Measurements from ENCODE around the gene PTPRS. TPM values are rescaled to one million over a fixed set of nuclear protein-coding genes. Genes with fewer than 3 reads are reported as not detected.

The PTPRS gene
- total RNA-seq, 4 donors from 2014 or later: 52.8 to 304 (median 125) TPM

DNA sequence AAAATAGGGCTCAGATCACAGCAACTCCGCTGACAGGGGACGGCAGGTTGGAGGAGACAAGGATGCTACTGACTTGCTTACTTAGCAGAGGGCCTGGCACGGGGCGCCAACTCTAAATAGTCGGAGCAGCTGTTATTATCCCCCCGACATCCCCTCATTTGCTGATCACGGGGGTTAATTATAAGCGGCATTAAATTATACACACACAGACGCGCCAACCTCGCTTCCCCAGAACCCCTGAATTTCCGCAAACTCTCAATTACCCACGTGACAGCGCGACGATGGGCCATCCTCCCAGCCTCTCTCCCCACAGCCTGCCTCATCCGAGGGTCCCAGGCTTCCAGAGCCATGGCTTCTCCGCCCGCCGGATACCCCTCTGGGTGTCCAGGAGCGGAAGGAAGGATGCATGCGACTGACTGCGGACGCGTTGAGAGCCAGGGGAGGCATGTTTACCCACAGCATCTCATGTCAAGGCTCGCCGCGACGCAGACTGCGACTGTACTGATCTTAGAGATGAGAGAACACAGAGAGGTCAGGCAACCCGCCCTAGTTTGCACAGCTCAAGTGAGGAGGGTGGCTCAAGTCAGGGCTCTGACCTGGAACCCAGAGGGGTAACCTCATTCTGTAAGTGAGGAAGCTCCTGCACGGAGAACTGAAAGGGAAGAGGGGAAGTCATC lies 5.7 kb downstream of the PTPRS start:
- Histone ChIP-seq H3K27me3 (peaks cover 11 to 20% of the 10 kb centered on the region in 2 donors), H3K4me3 (no peak overlapping the region), H3K36me3 (no peaks in the 10 kb centered on the region), H3K4me1 (peaks cover 7% of the 10 kb centered on the region in 2 donors), H3K9me3 (no peaks in the 10 kb centered on the region), H3K27ac (no peak overlapping the region)
- no peak for DNase-seq
- intact Hi-C loops (cut with DNase I; ENCODE audit: low total_unique reads): no loop called here
- no peak for TF ChIP-seq POLR2A (IDR thresholded peaks at IDR 0.05)

- Histone ChIP-seq H3K27ac (no peak overlapping the region), H3K4me3 (no peak overlapping the region), H3K27me3 (peaks cover 9 to 16% of the 10 kb centered on the region in 2 donors), H3K36me3 (no peaks in the 10 kb centered on the region), H3K9me3 (no peaks in the 10 kb centered on the region), H3K4me1 (peaks cover under 1 to 1% of the 10 kb centered on the region in 2 donors)
- TF ChIP-seq CTCF (IDR thresholded peaks at IDR 0.05): no peak
- TF ChIP-seq POLR2A (IDR thresholded peaks at IDR 0.05): no peak
- intact Hi-C loops (cut with DNase I; ENCODE audit: low total_unique reads): no loop called here
- no peak for DNase-seq
Measured at GRCh38 chr19:5334366-5334739, 6.3 kb downstream of the PTPRS start.

DNA sequence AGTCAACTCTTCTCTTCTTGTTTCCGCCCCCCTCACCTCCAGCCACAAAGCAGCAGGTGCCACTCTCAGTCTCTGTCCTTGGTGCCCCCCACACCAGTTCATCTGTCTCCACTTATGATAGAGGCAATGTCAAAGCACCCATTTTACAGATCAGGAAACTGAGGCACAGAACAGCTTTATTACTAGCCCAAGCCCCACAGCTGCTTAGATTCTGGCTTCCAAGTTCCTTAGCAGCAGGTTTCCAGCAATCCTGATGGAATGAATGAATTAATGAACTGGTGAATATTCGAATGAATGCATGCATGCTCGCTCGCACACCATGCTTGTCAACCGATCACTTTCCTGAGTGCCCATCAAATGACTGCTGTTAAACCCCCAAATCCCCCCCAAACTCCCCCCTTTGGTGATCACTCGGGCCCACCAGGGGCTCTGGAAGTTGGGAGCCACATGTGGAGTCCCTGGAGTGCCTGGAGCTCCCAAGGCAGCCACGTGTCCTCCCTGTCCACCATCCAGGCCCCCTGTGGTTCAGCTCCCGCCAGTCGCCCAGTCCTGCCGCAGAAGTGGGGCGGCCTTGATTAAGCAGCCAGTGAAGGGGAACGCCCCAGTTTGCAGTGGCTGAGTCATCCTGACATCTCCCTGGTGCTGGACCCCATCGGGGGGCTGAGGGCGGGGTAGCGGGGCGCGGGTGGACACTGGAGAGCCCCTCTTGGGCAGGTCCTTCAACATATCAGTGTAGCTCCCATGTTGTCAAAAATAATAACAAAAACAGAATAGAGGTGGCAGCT lies 6.8 kb downstream of the PTPRS start:
- H3K36me3 ChIP-seq: no peaks in the 10 kb centered on the region
- H3K27ac ChIP-seq: no peak overlapping the region
- intact Hi-C loops (cut with DNase I; ENCODE audit: low total_unique reads): no loop called here
- TF ChIP-seq POLR2A (IDR thresholded peaks at IDR 0.05): no peak
- no peak for TF ChIP-seq CTCF (IDR thresholded peaks at IDR 0.05)
- H3K4me1 ChIP-seq: no peaks in the 10 kb centered on the region
- no peak for DNase-seq
- no peak overlapping the region for H3K4me3 ChIP-seq
- H3K9me3 ChIP-seq: no peaks in the 10 kb centered on the region
- H3K27me3 ChIP-seq: peaks cover 3 to 12% of the 10 kb centered on the region in 2 donors

- Histone ChIP-seq H3K4me1 (no peaks in the 10 kb centered on the region), H3K36me3 (no peaks in the 10 kb centered on the region), H3K27ac (no peak overlapping the region), H3K27me3 (no peaks in the 10 kb centered on the region), H3K9me3 (no peaks in the 10 kb centered on the region), H3K4me3 (no peak overlapping the region)
- intact Hi-C loops (cut with DNase I; ENCODE audit: low total_unique reads): no loop called here
- TF ChIP-seq POLR2A (IDR thresholded peaks at IDR 0.05) (no peak), CTCF (IDR thresholded peaks at IDR 0.05) (no peak)
- DNase-seq: no peak
Measured at GRCh38 chr19:5332501-5332900, 8.1 kb downstream of the PTPRS start.

DNA sequence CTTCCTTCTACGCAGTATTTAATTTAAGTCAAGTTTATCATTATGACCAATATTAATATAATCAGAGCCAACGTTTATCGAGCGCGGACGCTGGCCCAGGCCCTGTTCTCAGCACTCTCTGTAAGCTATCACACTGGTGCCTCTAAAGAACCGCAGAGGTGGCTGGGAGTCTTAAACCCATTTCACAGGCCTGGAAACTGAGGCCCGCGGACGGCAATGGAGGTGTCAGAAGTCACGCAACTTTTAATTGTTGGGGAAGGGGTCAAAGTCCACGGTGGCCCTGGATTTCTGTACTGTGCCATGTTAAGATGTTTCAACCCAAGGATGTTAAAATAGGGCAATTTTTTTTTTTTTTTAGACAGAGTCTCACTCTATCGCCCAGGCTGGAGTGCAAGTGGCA lies 8.8 kb downstream of the PTPRS start:
- Histone ChIP-seq H3K27me3 (no peaks in the 10 kb centered on the region), H3K4me3 (no peak overlapping the region), H3K4me1 (no peaks in the 10 kb centered on the region), H3K36me3 (no peaks in the 10 kb centered on the region), H3K9me3 (no peaks in the 10 kb centered on the region), H3K27ac (no peak overlapping the region)
- no peak for TF ChIP-seq CTCF (IDR thresholded peaks at IDR 0.05)
- no peak for TF ChIP-seq POLR2A (IDR thresholded peaks at IDR 0.05)
- no peak for DNase-seq
- intact Hi-C loops (cut with DNase I; ENCODE audit: low total_unique reads): no loop called here
